ENCODE measurements around the gene TSPAN13. TPM values are rescaled to one million over a fixed set of nuclear protein-coding genes. Genes with fewer than 3 reads are reported as not detected.

Gene TSPAN13
- polyA plus RNA-seq, 2 of the 4 experiments (the other 2 are of a cell fraction) = 9.6 to 40.7 TPM

DNA sequence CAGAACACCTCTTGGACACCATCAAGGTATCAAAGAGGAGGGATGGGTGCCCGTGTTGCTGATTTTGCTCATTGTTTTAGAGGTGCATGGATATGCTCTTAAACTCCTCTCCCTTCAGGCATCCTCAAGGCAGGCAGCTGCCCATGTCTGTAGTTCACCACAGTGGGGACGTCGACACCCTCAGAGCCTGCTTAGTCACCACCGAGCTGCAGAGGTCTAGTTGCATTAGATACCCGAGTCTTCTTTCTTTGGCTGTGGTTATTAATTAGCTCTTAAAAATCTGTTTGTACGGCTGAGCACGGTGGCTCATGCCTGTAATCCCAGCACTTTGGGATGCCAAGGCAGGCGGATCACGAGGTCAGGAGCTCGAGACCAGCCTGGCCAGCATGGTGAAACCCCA, 24.7 kb upstream of the TSPAN13 start (continued):
- no peak for TF ChIP-seq BHLHE40 (IDR thresholded peaks at IDR 0.05; ENCODE audit: low read depth, low read length)
- no peak for TF ChIP-seq NFE2L2 (conservative IDR thresholded peaks at IDR 0.05; ENCODE audit: low read length)
- no peak for TF ChIP-seq POLR2A (IDR thresholded peaks at IDR 0.05; ENCODE audit: low read length)
- no peak for TF ChIP-seq CHD2 (IDR thresholded peaks at IDR 0.05; ENCODE audit: low read length, partially characterized antibody)
- TF ChIP-seq RARB (CRISPR knock-in tag; IDR thresholded peaks at IDR 0.05) = no peak
- TF ChIP-seq POLR2AphosphoS2 (conservative IDR thresholded peaks at IDR 0.05; ENCODE audit: low read length) = no peak
- no peak for TF ChIP-seq MAFK (IDR thresholded peaks at IDR 0.05; ENCODE audit: partially characterized antibody)

DNA sequence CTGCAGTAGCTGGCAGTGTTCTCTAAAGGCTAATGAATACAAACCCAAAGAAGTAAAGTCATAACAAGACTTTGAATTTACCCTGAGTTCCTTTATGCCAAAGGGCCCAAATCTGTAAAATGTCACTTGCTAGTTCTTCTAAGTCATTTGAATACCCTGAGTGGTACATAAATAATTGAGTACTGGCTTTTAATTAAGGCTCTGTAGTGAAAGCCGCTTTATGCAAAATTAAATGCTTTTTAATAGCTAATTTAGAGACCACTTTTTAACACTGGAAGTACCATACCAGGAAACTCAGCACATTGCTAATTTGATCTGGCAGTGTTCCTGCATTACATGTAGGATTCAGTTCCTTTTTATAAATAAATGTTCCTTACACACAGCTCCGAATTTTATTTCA, 24.0 kb upstream of the TSPAN13 start:
- ATAC-seq (no peak), DNase-seq (ENCODE audit: low read depth in 1 of 2, low spot score in 1 of 2) (no peak), FAIRE-seq (no peak)
- H3K9me3 ChIP-seq = no peaks in the 10 kb centered on the region
- H3K4me2 ChIP-seq = no peak overlapping the region
- H3K27ac ChIP-seq = no peak overlapping the region
- peaks cover 10% of the 10 kb centered on the region; the same call in 2 of the 3 replicates for H3K4me1 ChIP-seq
- ChIA-PET POLR2A (no interaction called here), CTCF (interaction anchor here (1.4 to 2.3 kb wide), 3 partner anchors 9 to 189 kb away, joined by 3 to 8 read pairs (median 4); no protein-coding TSS in a partner anchor)
- no peak for TF ChIP-seq FOXS1 (CRISPR knock-in tag; IDR thresholded peaks at IDR 0.05)
- no peak for TF ChIP-seq JUNB (IDR thresholded peaks at IDR 0.05)
- TF ChIP-seq ZFP36 (IDR thresholded peaks at IDR 0.05; ENCODE audit: borderline replicate concordance, partially characterized antibody) = no peak
- TF ChIP-seq CBX2 (IDR thresholded peaks at IDR 0.05; ENCODE audit: borderline replicate concordance, low read depth) = no peak
- TF ChIP-seq REST (IDR thresholded peaks at IDR 0.05) = no peak
- TF ChIP-seq EHMT2 (IDR thresholded peaks at IDR 0.05; ENCODE audit: low read depth) = no peak
- TF ChIP-seq PHF8 (IDR thresholded peaks at IDR 0.05; ENCODE audit: borderline replicate concordance, low read depth) = no peak
- TF ChIP-seq, protein P1, sequence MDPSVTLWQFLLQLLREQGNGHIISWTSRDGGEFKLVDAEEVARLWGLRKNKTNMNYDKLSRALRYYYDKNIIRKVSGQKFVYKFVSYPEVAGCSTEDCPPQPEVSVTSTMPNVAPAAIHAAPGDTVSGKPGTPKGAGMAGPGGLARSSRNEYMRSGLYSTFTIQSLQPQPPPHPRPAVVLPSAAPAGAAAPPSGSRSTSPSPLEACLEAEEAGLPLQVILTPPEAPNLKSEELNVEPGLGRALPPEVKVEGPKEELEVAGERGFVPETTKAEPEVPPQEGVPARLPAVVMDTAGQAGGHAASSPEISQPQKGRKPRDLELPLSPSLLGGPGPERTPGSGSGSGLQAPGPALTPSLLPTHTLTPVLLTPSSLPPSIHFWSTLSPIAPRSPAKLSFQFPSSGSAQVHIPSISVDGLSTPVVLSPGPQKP (IDR thresholded peaks at IDR 0.05; ENCODE audit: low read depth, low read length) = no peak
- no peak for TF ChIP-seq HOXB5 (CRISPR knock-in tag; IDR thresholded peaks at IDR 0.05)
- TF ChIP-seq CHD4 (IDR thresholded peaks at IDR 0.05; ENCODE audit: borderline replicate concordance) = no peak
- TF ChIP-seq FOSL2 (IDR thresholded peaks at IDR 0.05) = no peak
- no peak for TF ChIP-seq FOSL2 (CRISPR knock-in tag; IDR thresholded peaks at IDR 0.05)
- TF ChIP-seq BHLHE40 (IDR thresholded peaks at IDR 0.05; ENCODE audit: low read depth, low read length) = no peak
- TF ChIP-seq RFX5 (IDR thresholded peaks at IDR 0.05) = no peak
- TF ChIP-seq POLR2AphosphoS2 (conservative IDR thresholded peaks at IDR 0.05; ENCODE audit: low read length) = no peak
- TF ChIP-seq TFCP2L1 (CRISPR knock-in tag; IDR thresholded peaks at IDR 0.05) = no peak
- no peak for TF ChIP-seq MAZ (IDR thresholded peaks at IDR 0.05; ENCODE audit: borderline replicate concordance, low read depth, low read length)
- no peak for TF ChIP-seq JUN (IDR thresholded peaks at IDR 0.05)
- TF ChIP-seq CEBPB (IDR thresholded peaks at IDR 0.05) = no peak
- no peak for TF ChIP-seq SREBF2 (IDR thresholded peaks at IDR 0.05)
- WGBS (ENCODE audit: missing lambda C conversion rate) = 93% methylated on average over 2 of the region's 2 CpGs
- no peak overlapping the region for H3K4me3 ChIP-seq

Measured in A549 (cell line).